Tibial nerve (tissue), 3 donors: Measurements from ENCODE around the gene CCR5.

Experiments
- CTCF ChIP-seq, 5 experiments: fragments of 200-600 bp in 3 of 5; fragments of 450-650 bp in 2 of 5; sonication (generic) in 3 of 5; IDR thresholded peaks; one replicate each; pipeline ENCODE4 v1.5.1; 2016 to 2019; ENCODE audit warnings: antibody characterized with exemption in 5 of 5, mild to moderate bottlenecking in 3 of 5, moderate library complexity in 2 of 5
- POLR2A ChIP-seq, 2 donors: fragments of 450-650 bp; IDR thresholded peaks; one replicate each; pipeline ENCODE4 v1.6.1; 2017; ENCODE audit warnings: antibody characterized with exemption in 2 of 2, mild to moderate bottlenecking in 2 of 2, moderate library complexity in 2 of 2

GRCh38 chr3:46410669-46411068, 39.9 kb downstream of the CCR5 start:
- TF ChIP-seq CTCF (IDR thresholded peaks at IDR 0.05) (no peak), POLR2A (IDR thresholded peaks at IDR 0.05) (no peak)
